Measurements from ENCODE around the gene CCDC51.

DNA sequence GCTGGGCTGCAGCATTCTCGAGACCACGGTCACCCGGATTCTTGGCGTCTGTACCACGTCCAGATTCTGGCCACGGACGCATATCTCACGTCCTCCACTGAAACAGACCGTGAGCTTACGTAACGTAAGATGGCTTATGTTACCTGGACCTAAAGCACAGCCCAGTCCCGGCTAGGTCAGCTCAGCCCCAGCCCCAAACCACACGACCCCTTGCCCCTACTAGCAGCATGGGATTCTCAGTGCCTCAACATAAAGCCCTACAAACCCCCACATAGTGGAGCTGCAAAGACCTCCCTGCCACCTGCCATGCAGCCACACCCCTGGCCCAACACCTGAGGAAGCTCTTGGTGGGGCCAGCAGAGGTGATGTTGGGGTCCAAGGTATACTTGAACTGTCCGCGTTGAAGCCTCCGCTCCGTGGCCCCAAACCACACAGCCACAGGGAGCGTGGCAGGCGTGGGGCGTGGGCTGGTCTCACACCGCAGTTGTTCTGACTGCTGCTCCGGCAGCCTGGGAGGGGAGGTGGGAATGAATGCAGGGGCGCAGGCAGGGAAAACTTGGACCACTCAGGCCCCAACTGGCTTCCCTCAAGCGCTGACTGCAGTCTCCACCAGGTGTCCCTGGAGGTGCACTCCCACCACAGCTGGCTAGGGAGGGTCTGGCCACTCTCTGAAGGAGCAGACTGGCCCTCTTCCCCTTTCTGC is 24.5 kb downstream of the CCDC51 start:
- TF ChIP-seq, protein P1, sequence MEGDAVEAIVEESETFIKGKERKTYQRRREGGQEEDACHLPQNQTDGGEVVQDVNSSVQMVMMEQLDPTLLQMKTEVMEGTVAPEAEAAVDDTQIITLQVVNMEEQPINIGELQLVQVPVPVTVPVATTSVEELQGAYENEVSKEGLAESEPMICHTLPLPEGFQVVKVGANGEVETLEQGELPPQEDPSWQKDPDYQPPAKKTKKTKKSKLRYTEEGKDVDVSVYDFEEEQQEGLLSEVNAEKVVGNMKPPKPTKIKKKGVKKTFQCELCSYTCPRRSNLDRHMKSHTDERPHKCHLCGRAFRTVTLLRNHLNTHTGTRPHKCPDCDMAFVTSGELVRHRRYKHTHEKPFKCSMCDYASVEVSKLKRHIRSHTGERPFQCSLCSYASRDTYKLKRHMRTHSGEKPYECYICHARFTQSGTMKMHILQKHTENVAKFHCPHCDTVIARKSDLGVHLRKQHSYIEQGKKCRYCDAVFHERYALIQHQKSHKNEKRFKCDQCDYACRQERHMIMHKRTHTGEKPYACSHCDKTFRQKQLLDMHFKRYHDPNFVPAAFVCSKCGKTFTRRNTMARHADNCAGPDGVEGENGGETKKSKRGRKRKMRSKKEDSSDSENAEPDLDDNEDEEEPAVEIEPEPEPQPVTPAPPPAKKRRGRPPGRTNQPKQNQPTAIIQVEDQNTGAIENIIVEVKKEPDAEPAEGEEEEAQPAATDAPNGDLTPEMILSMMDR (IDR thresholded peaks at IDR 0.05) = no peak
- no peak for TF ChIP-seq POLR2A (IDR thresholded peaks at IDR 0.05)

All from prostate gland (tissue), 2 donors.